H1 (cell line): ENCODE results near the gene RNASET2.

Experiments used
- CTCF ChIP-seq, 3 experiments: IDR thresholded peaks; 1 replicate in 2 of 3; 2 replicates in 1 of 3; pipeline versions ENCODE4 v1.5.1 to v1.6.1; 2011; ENCODE audit warnings: low read length in 3 of 3, mild to moderate bottlenecking in 3 of 3, inconsistent platforms in 2 of 3, low read depth in 1 of 3, moderate library complexity in 1 of 3; ENCODE audit not compliant: insufficient read depth in 1 of 3; ENCODE audit errors: control extremely low read depth in 1 of 3
- EZH2 ChIP-seq: fragments of 200-600 bp; sonication (generic); IDR thresholded peaks from 2 replicates; pipeline ENCODE4 v1.7.1; 2012; ENCODE audit warnings: low read depth, mild to moderate bottlenecking, moderate library complexity, low read length, inconsistent platforms; ENCODE audit not compliant: severe bottlenecking
- GABPA ChIP-seq: IDR thresholded peaks from 2 replicates; pipeline ENCODE4 v1.6.1; 2011; ENCODE audit warnings: mild to moderate bottlenecking, low read length, moderate library complexity, borderline replicate concordance; ENCODE audit not compliant: insufficient read depth
- HDAC2 ChIP-seq, 2 experiments: fragments of 300-600 bp in 1 of 2; sonication (generic) in 1 of 2; IDR thresholded peaks; 2 replicates each; pipeline ENCODE4 v1.6.1; 2011 to 2012; ENCODE audit warnings: low read depth in 2 of 2, low read length in 2 of 2, mild to moderate bottlenecking in 2 of 2, moderate library complexity in 2 of 2, borderline replicate concordance in 1 of 2, inconsistent platforms in 1 of 2
- POLR2A ChIP-seq, 2 experiments: IDR thresholded peaks; 1 replicate in 1 of 2; 2 replicates in 1 of 2; pipeline ENCODE4 v1.6.1; 2011; ENCODE audit warnings: low read depth in 2 of 2, low read length in 2 of 2, mild to moderate bottlenecking in 2 of 2; ENCODE audit errors: control extremely low read depth in 1 of 2
- TAF1 ChIP-seq: IDR thresholded peaks from 2 replicates; pipeline ENCODE4 v1.6.1; 2011; ENCODE audit warnings: mild to moderate bottlenecking, low read depth, low read length

DNA sequence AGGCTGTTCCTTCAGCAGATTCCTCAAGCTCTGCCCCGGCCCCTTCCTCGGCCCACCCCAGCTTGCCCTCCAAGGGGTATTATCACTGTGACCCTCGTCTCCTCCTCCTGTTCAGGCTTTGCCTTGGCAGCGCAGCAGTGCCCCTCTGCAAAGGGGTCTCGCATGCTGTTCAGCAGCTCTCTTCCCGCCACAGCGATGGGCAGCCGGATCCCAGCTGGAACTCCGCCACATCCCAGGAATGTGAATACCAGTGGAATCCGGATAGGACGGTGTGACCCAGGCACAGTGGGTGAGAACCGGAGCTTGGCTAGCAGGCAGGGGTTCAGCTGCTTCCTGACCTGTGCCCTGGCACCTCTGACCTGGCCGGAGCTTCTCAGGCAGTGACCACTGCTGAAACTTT, 52.9 kb downstream of the RNASET2 start:
- no peak for TF ChIP-seq EZH2
- TF ChIP-seq POLR2A (IDR thresholded peaks at IDR 0.05; ENCODE audit: control extremely low read depth in 1 of 2, low read depth in 2 of 2, low read length in 2 of 2) = no peak
- no peak for TF ChIP-seq CTCF (IDR thresholded peaks at IDR 0.05; ENCODE audit: control extremely low read depth in 1 of 3, insufficient read depth in 1 of 3, low read depth in 1 of 3, low read length in 3 of 3)
- no peak for TF ChIP-seq TAF1
- TF ChIP-seq GABPA = no peak
- TF ChIP-seq HDAC2 (IDR thresholded peaks at IDR 0.05; ENCODE audit: borderline replicate concordance in 1 of 2, low read depth in 2 of 2, low read length in 2 of 2) = no peak
